ENCODE data around the gene KCNE1. TPM values are rescaled to one million over a fixed set of nuclear protein-coding genes. Genes with fewer than 3 reads are reported as not detected.

The KCNE1 gene
- total RNA-seq, 1 donor from 2014 or later: 21.7 TPM

Other genes with a start within 250 kb of the KCNE1 start
- not detected for gene KCNE2, start 148.2 kb downstream of the KCNE1 start, total RNA-seq
- gene SMIM11, start 136.7 kb downstream of the KCNE1 start, total RNA-seq: 19.7 TPM
- gene SMIM34, start 88.3 kb downstream of the KCNE1 start, total RNA-seq: 0.56 TPM
- 22.9 TPM for gene RCAN1, start 102.9 kb upstream of the KCNE1 start, total RNA-seq
- 23.5 TPM for gene CLIC6, start 156.8 kb upstream of the KCNE1 start, total RNA-seq